HEK293T (cell line): ENCODE measurements around the gene GRIP1.

ENCODE experiments used
- CTCF ChIA-PET: fragments of 350-600 bp; formaldehyde crosslinking; extraction: SDS; loops from one replicate; lab custom pipeline; 2021; ENCODE audit warnings: antibody characterized with exemption, inconsistent platforms; lab: Yijun Ruan, JAX
- POLR2A ChIA-PET: fragments of 350-600 bp; formaldehyde crosslinking; extraction: SDS; loops from one replicate; lab custom pipeline; 2020; ENCODE audit warnings: antibody characterized with exemption, inconsistent platforms; lab: Yijun Ruan, JAX
- DNase-seq: peaks from one replicate; pipeline ENCODE4 v3.0.0; 2012; ENCODE audit warnings: mixed read lengths; ENCODE audit errors: extremely low spot score
- ARNT ChIP-seq: fragments of 450-650 bp; IDR thresholded peaks from 2 replicates; pipeline ENCODE4 v1.6.1; 2017; ENCODE audit warnings: mild to moderate bottlenecking
- BHLHE40 ChIP-seq: fragments of 450-650 bp; IDR thresholded peaks from 2 replicates; pipeline ENCODE4 v1.6.1; 2016; ENCODE audit warnings: mild to moderate bottlenecking, moderate library complexity, borderline replicate concordance
- CTBP1 ChIP-seq: fragments of 450-650 bp; IDR thresholded peaks from 2 replicates; pipeline ENCODE4 v1.6.1; 2016; ENCODE audit warnings: borderline replicate concordance
- ELF4 ChIP-seq: fragments of 450-650 bp; IDR thresholded peaks from 2 replicates; pipeline ENCODE4 v1.6.1; 2017; ENCODE audit warnings: antibody characterized with exemption
- FOXA1 ChIP-seq: fragments of 450-650 bp; IDR thresholded peaks from 2 replicates; pipeline ENCODE4 v1.6.1; 2016; ENCODE audit warnings: mild to moderate bottlenecking
- FOXK2 ChIP-seq: fragments of 450-650 bp; IDR thresholded peaks from 2 replicates; pipeline ENCODE4 v1.6.1; 2016; ENCODE audit warnings: mild to moderate bottlenecking
- FOXM1 ChIP-seq: fragments of 450-650 bp; IDR thresholded peaks from 2 replicates; pipeline ENCODE4 v1.6.1; 2017; ENCODE audit warnings: mild to moderate bottlenecking, borderline replicate concordance
- HDGF ChIP-seq: fragments of 450-650 bp; IDR thresholded peaks from 2 replicates; pipeline ENCODE4 v1.6.1; 2017; ENCODE audit warnings: antibody characterized with exemption, borderline replicate concordance
- L3MBTL2 ChIP-seq: fragments of 450-650 bp; conservative IDR thresholded peaks from 2 replicates; pipeline ENCODE4 v1.6.1; 2016; ENCODE audit warnings: mild to moderate bottlenecking
- LEF1 ChIP-seq: fragments of 450-650 bp; IDR thresholded peaks from 2 replicates; pipeline ENCODE4 v1.6.1; 2017; ENCODE audit warnings: mild to moderate bottlenecking, borderline replicate concordance
- NFRKB ChIP-seq: fragments of 450-650 bp; IDR thresholded peaks from 2 replicates; pipeline ENCODE4 v1.6.1; 2016; ENCODE audit warnings: mild to moderate bottlenecking, moderate library complexity
- SP1 ChIP-seq: fragments of 450-650 bp; IDR thresholded peaks from 2 replicates; pipeline ENCODE4 v1.6.1; 2017
- SUZ12 ChIP-seq: fragments of 450-650 bp; IDR thresholded peaks from 2 replicates; pipeline ENCODE4 v1.6.1; 2016; ENCODE audit warnings: mild to moderate bottlenecking
- TARDBP ChIP-seq: fragments of 450-650 bp; IDR thresholded peaks from 2 replicates; pipeline ENCODE4 v1.6.1; 2016
- ZNF384 ChIP-seq: fragments of 450-650 bp; IDR thresholded peaks from 2 replicates; pipeline ENCODE4 v1.6.1; 2016
- TF ChIP-seq, protein P1 (sequence below): fragments of 450-650 bp; IDR thresholded peaks from 2 replicates; pipeline ENCODE4 v1.6.1; 2016

The GRIP1 gene

DNA sequence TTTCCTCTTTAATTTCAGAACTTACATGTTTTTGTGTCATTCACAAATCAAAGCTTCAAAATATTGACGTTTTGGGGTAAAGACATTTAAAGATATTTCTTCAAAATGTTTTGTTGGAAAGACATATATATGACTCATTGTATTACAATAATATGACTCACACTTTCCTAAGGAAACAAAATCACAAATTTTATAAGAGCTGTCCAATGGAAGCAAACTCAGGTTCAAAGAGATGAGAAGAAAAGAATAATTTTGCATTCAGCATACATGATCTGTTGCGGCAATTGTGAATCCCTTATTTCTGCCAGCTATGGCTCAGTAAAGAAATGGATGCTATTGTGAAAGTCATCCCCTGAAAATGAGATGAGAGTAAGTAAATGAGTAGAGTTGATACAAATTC is 82.7 kb downstream of the GRIP1 start:
- POLR2A ChIA-PET: no interaction called here
- DNase-seq: no peak
- CTCF ChIA-PET: no interaction called here
- TF ChIP-seq TARDBP: no peak
- TF ChIP-seq ZNF384: no peak
- TF ChIP-seq ELF4: no peak
- no peak for TF ChIP-seq SP1
- TF ChIP-seq BHLHE40: no peak
- no peak for TF ChIP-seq ARNT
- TF ChIP-seq CTBP1: no peak
- TF ChIP-seq NFRKB: no peak
- TF ChIP-seq SUZ12: no peak
- TF ChIP-seq FOXK2: no peak

DNA sequence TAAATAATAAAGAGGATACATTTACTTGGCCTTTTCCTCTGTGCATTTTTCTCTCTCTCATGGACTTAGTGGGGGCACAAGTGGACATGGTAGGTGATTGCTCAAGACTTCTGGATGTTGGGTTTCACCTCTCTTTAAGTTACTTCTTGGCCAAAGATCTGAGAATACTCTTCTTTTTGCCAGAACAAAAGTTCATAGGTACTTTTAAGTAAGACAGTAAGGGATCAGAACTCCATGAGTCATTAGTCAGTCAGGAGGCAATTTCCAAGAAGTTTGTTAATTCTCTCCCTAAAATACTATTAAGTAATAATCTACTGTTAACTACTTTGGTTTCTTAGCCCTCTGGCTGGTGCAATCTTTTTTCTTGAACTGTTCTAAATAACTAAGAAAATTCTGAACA is 84.2 kb downstream of the GRIP1 start:
- ChIA-PET POLR2A (no interaction called here), CTCF (no interaction called here)
- no peak for DNase-seq
- no peak for TF ChIP-seq SP1
- no peak for TF ChIP-seq FOXK2
- TF ChIP-seq ZNF384: no peak
- no peak for TF ChIP-seq L3MBTL2
- no peak for TF ChIP-seq BHLHE40
- TF ChIP-seq HDGF: no peak
- no peak for TF ChIP-seq ARNT
- TF ChIP-seq LEF1: no peak
- TF ChIP-seq, protein P1, sequence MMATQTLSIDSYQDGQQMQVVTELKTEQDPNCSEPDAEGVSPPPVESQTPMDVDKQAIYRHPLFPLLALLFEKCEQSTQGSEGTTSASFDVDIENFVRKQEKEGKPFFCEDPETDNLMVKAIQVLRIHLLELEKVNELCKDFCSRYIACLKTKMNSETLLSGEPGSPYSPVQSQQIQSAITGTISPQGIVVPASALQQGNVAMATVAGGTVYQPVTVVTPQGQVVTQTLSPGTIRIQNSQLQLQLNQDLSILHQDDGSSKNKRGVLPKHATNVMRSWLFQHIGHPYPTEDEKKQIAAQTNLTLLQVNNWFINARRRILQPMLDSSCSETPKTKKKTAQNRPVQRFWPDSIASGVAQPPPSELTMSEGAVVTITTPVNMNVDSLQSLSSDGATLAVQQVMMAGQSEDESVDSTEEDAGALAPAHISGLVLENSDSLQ: no peak
- no peak for TF ChIP-seq FOXA1
- no peak for TF ChIP-seq CTBP1
- no peak for TF ChIP-seq FOXM1
- TF ChIP-seq SUZ12: no peak
- TF ChIP-seq TARDBP: no peak
- no peak for TF ChIP-seq NFRKB
- TF ChIP-seq ELF4: no peak

DNA sequence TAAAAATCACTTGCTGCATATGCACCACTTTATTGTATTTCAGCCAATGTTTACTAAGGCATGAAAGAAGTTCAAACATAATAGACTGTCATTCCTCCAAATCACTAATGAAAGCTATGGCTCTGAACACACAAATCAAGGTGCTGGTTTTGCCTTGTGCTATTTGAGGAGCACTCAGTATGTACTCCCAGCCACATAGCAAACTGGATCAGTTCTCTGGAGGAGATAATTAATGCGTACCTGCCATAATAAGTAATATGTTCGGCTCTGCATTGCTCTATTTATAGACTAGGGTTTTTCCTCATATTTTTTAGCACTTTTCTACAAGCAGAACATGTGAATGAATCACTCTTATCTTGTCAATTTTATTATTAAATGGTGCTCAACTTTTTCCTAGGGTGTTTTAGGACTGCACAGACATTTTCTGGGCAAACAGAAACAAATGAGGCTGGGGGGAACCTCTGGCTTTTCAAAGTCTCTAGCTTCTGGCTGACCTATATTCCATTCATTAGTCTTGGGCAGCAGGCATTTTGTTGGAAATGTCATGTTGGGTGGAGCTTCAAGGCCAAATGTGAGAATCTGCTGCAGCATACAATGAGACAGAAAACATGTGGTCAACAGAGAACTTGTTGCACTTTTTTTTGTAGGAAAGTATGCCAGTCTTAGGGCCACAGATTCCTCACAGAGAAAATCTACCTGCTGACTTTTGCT is 88.4 kb downstream of the GRIP1 start:
- CTCF ChIA-PET: no interaction called here

DNA sequence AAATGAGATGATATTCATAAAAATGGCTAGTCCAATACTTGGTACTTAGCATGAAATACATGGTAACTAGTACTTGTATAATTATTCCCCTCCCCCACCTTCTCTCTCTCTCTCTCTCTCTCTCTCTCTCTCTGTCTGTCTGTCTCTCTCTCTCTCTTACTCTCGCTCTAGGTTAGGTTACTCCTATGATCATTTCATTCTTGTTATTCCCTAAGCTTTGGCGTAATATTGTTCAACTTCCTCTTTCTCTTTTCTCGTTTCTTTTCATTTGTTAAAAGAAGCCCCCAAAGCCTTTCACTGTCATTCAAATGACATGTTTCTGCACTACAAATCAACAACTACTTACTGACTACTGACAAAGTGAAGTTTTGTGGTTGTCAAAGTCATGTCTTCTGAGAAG is 89.8 kb downstream of the GRIP1 start:
- ChIA-PET CTCF (no interaction called here), POLR2A (no interaction called here)
- TF ChIP-seq CTBP1: no peak
- TF ChIP-seq ELF4: no peak
- no peak for TF ChIP-seq HDGF
- no peak for TF ChIP-seq FOXM1
- no peak for TF ChIP-seq FOXA1
- no peak for TF ChIP-seq L3MBTL2
- TF ChIP-seq ARNT: no peak
- no peak for TF ChIP-seq SP1
- TF ChIP-seq, protein P1: no peak
- no peak for DNase-seq

More for the DNA sequence above, 88.4 kb downstream of the GRIP1 start:
- TF ChIP-seq FOXK2 (no peak), FOXM1 (no peak), FOXA1 (no peak), CTBP1 (no peak), ZNF384 (no peak), LEF1 (no peak), TARDBP (no peak), HDGF (no peak)
- TF ChIP-seq, protein P1: no peak
- DNase-seq: no peak
- POLR2A ChIA-PET: no interaction called here

DNA sequence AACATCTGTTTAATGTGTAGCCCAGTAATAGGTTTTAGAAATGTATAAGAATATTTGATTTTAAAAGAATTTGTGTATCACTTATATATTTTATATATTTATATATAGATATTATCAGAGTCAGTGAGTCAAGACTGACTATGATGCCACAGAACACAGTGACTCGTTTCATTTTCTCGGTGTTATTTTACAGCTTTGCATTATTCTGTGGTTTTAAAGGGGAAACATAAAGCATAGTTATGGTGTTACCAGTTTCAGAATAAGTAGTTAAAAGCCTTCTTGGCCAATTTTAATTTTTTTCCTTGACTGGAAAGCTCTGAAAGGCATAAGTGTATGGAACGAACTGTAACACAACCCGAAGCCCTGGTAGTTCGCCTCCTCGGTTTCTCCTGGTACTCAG is 91.0 kb downstream of the GRIP1 start:
- no peak for TF ChIP-seq TARDBP
- DNase-seq: no peak
- ChIA-PET CTCF (no interaction called here), POLR2A (no interaction called here)

DNA sequence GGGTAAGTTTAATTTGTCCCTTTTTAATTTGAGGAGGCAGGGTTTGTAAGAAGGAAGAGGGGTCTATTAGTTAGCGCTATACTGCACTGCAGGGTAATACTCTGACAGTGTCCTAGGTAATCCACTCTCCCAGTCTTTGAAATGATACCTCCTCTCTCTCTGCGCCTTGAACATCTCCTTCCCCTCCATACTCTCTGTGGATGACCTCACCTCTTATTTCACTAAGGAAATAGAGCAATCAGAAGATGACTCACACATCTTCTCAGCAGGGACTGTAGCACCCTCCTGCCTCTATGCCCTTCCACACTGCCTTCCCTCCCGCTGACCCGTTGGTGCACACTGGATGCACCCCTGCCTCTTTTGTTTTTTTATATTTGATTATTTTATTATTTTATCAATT is 94.2 kb downstream of the GRIP1 start:
- TF ChIP-seq FOXM1 (no peak), LEF1 (no peak), SP1 (no peak), NFRKB (no peak), TARDBP (no peak), ARNT (no peak), ZNF384 (no peak)
- TF ChIP-seq, protein P1: no peak
- ChIA-PET CTCF (no interaction called here), POLR2A (no interaction called here)
- DNase-seq: no peak
